Right lobe of liver (tissue), 6 donors: ENCODE measurements around the gene DDX20. TPM values are rescaled to one million over a fixed set of nuclear protein-coding genes. Genes with fewer than 3 reads are reported as not detected.

Experiments
- ATAC-seq, 4 donors: fragments of 200-7000 bp; cut with Tn5 transposase; one replicate each; pipeline ENCODE4 v1.9.1; 2020; ENCODE audit warnings: mild to moderate bottlenecking in 4 of 4, moderate library complexity in 4 of 4
- DNase-seq, 3 donors: peaks; one replicate each; pipeline ENCODE4 v3.0.0-alpha.2; 2020
- H3K27ac ChIP-seq, 3 donors: fragments of 200-600 bp; one replicate each; pipeline ENCODE4 v1.8.0; 2022
- H3K27me3 ChIP-seq, 2 donors: fragments of 200-600 bp; one replicate each; pipeline ENCODE4 v1.8.0; 2022
- H3K36me3 ChIP-seq, 4 donors: fragments of 200-600 bp; sonication (generic) in 1 of 4; one replicate each; pipeline versions ENCODE4 v1.5.1 to v1.8.0; 2017 to 2022; ENCODE audit warnings: control low read depth in 1 of 4
- H3K4me1 ChIP-seq, 4 donors: fragments of 200-600 bp; sonication (generic) in 1 of 4; one replicate each; pipeline versions ENCODE4 v1.5.1 to v1.8.0; 2017 to 2022; ENCODE audit warnings: control low read depth in 1 of 4
- H3K4me3 ChIP-seq, 3 donors: fragments of 200-600 bp; one replicate each; pipeline ENCODE4 v1.8.0; 2022
- H3K9me3 ChIP-seq, 4 donors: fragments of 200-600 bp; sonication (generic) in 1 of 4; one replicate each; pipeline versions ENCODE4 v1.5.1 to v1.8.0; 2017 to 2022; ENCODE audit warnings: control low read depth in 1 of 4
- CTCF ChIP-seq, 4 donors: fragments of 200-600 bp in 3 of 4; fragments of 450-650 bp in 1 of 4; IDR thresholded peaks; one replicate each; pipeline versions ENCODE4 v1.5.1 to v1.8.0; 2016 to 2022; ENCODE audit warnings: antibody characterized with exemption in 4 of 4, mild to moderate bottlenecking in 2 of 4
- POLR2A ChIP-seq: fragments of 450-650 bp; IDR thresholded peaks from one replicate; pipeline ENCODE4 v1.6.1; 2017; ENCODE audit warnings: antibody characterized with exemption, mild to moderate bottlenecking
- WGBS: methylation state at CpG from one replicate; pipeline ENCODE4 v1.1.6; 2018; ENCODE audit warnings: low coverage, low lambda C conversion rate; ENCODE audit not compliant: insufficient coverage; ENCODE audit errors: missing lambda C conversion rate; 5-methylcytosine and 5-hydroxymethylcytosine counted together
- intact Hi-C, 2 donors: fragments of 100-400 bp; cut with DNase I; formaldehyde crosslinking; loops; one replicate each; pipeline versions ENCODE4 v1.11.2 to v1.14.1; 2022
- total RNA-seq, 6 experiments: library from RNA; depleted of rRNA in 2 of 6; stranded (reverse); fragments of >200 nt in 2 of 6; fragmentation: NEBNext Ultra II Directional in 3 of 6; extraction: Animal tissue kit (Norgen Biotek cat#: 25700) in 3 of 6; gene quantifications; one replicate each; pipeline versions ENCODE4 v1.1.0 to v1.2.4, GENCODE V29; 2016 to 2023
- donor health status: DM: no; HTN: yes; CAD: no.
- donor health status: DM: no; HTN: no; CAD: no.
- donor health status: DM: no; HTN: no; CAD: no.
- donor health status: DM: no; HTN: yes; CAD: no.
- donor health status: DM: no; HTN: yes; CAD: no.

Gene DDX20
- total RNA-seq, 6 experiments from 2014 or later = 3.9 to 11.6 (median 5.1) TPM

GRCh38 chr1:111733992-111734341 lies 21.7 kb upstream of the DDX20 start:
- intact Hi-C loops = no loop called here
- no peaks in the 10 kb centered on the region for H3K27me3 ChIP-seq
- ATAC-seq (peak in 1 of 4 donors; percentile 11), DNase-seq (peak in 1 of 3 donors; percentile 55)
- TF ChIP-seq CTCF (IDR thresholded peaks at IDR 0.05) (no peak), POLR2A (no peak)
- WGBS = 68% methylated on average over 5 of the region's 5 CpGs
- H3K36me3 ChIP-seq = no peaks in the 10 kb centered on the region
- H3K4me1 ChIP-seq = peaks cover 0 to 6% (median 0%) of the 10 kb centered on the region in 4 donors
- no peaks in the 10 kb centered on the region for H3K9me3 ChIP-seq
- peak overlapping the region in 2 of 3 donors; percentile 49 to 54 for H3K27ac ChIP-seq
- H3K4me3 ChIP-seq = no peak overlapping the region

- DNase-seq = peak in 1 of 3 donors; percentile 35
- Histone ChIP-seq H3K36me3 (no peaks in the 10 kb centered on the region), H3K4me1 (peaks cover 0 to 6% (median 0%) of the 10 kb centered on the region in 4 donors), H3K27ac (no peak overlapping the region), H3K27me3 (no peaks in the 10 kb centered on the region), H3K9me3 (no peaks in the 10 kb centered on the region), H3K4me3 (no peak overlapping the region)
- TF ChIP-seq CTCF (IDR thresholded peaks at IDR 0.05) (no peak), POLR2A (no peak)
- intact Hi-C loops = no loop called here
- WGBS = 94% methylated on average over 3 of the region's 3 CpGs
- no peak for ATAC-seq
Measured at GRCh38 chr1:111734426-111734825, 21.3 kb upstream of the DDX20 start.

GRCh38 chr1:111734856-111735255 lies 20.8 kb upstream of the DDX20 start:
- H3K27me3 ChIP-seq = no peaks in the 10 kb centered on the region
- peak in 1 of 3 donors; percentile 21 for DNase-seq
- no peak overlapping the region for H3K4me3 ChIP-seq
- no peak for ATAC-seq
- no peaks in the 10 kb centered on the region for H3K36me3 ChIP-seq
- H3K27ac ChIP-seq = no peak overlapping the region
- no peaks in the 10 kb centered on the region for H3K9me3 ChIP-seq
- H3K4me1 ChIP-seq = peaks cover 0 to 9% (median 0%) of the 10 kb centered on the region in 4 donors
- TF ChIP-seq CTCF (IDR thresholded peaks at IDR 0.05) (no peak), POLR2A (no peak)
- intact Hi-C loops = no loop called here
- WGBS = 75% methylated on average over 3 of the region's 3 CpGs

- DNase-seq = no peak
- Histone ChIP-seq H3K9me3 (no peaks in the 10 kb centered on the region), H3K4me1 (peaks cover 0 to 14% (median 0%) of the 10 kb centered on the region in 4 donors), H3K36me3 (no peaks in the 10 kb centered on the region), H3K4me3 (no peak overlapping the region), H3K27me3 (peaks cover 0 to under 1% of the 10 kb centered on the region in 2 donors), H3K27ac (no peak overlapping the region)
- TF ChIP-seq POLR2A (no peak), CTCF (IDR thresholded peaks at IDR 0.05) (no peak)
- intact Hi-C loops = no loop called here
- WGBS = 97% methylated on average over 4 of the region's 4 CpGs
- no peak for ATAC-seq
Measured at GRCh38 chr1:111735321-111735720, 20.4 kb upstream of the DDX20 start.
